Astrocyte of the cerebellum (primary cell): ENCODE results near the gene ACSL1.

Experiments used
- DNase-seq: peaks from one replicate; pipeline ENCODE4 v3.0.0-alpha.2; 2011; ENCODE audit warnings: low read depth
- H3K4me3 ChIP-seq: 2 replicates; pipeline ENCODE4 v1.5.1; 2011; ENCODE audit warnings: mild to moderate bottlenecking, low read depth, low read length, moderate library complexity
- CTCF ChIP-seq: IDR thresholded peaks from 2 replicates; pipeline ENCODE4 v1.5.1; 2012; ENCODE audit warnings: low read length, low read depth, moderate library complexity, mild to moderate bottlenecking; ENCODE audit errors: missing control alignments
- in situ Hi-C: cut with HindIII; loops from 2 replicates; pipeline ENCODE4 v1.10.0; 2017; ENCODE audit warnings: low sequenced_read_pairs

Gene ACSL1

GRCh38 chr4:184815046-184815877 is 10.5 kb downstream of the ACSL1 start:
- no peak for DNase-seq
- H3K4me3 ChIP-seq = no peak overlapping the region

DNA sequence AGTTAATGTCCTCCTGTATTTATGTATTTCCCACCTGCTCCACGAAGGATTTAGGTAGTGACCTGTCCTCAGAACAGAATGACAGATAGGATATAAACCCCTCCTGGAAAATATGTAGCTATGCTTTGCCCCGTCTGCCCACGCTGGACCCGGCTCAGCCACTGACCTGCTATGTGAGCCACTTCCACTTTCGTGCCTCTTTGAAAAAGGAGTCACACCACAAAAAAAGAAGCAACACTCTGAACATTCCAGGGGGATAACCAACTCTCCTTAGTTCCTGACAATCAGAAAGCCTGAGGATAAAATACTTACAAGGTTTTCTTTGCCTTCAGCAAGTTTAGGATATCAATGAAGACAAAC is 11.1 kb downstream of the ACSL1 start:
- no peak overlapping the region for H3K4me3 ChIP-seq
- no peak for TF ChIP-seq CTCF

More at GRCh38 chr4:184815046-184815877, 10.5 kb downstream of the ACSL1 start:
- TF ChIP-seq CTCF = no peak
- in situ Hi-C loops = no loop called here

DNA sequence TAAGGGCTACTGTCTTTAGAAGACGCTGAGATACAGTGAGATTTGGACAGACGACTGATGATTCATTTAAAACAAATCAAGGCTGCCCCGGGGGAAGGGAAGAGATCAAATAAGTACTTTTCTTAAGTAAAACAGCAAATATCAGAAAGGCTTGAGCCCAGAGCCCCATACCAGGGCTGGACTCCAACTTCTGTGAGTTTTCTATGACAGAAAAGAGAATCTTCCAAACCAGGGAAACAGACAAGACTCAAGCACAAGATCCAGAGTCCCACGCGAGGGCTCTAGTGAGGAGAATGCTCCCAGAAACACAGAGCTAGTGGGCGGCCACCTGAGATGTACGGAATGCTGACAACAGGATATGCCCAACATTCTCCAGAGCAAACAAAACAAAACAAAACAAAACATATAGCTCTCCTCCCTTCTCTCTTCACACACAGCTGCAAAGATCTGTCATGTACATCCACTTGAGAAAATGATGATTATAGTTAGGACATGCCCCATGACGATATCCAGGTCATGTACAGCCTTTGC is 13.1 kb downstream of the ACSL1 start:
- in situ Hi-C loops = no loop called here
- H3K4me3 ChIP-seq = no peak overlapping the region
- DNase-seq = no peak
- no peak for TF ChIP-seq CTCF

More for the DNA sequence above, 11.1 kb downstream of the ACSL1 start:
- in situ Hi-C loops = no loop called here
- no peak for DNase-seq

GRCh38 chr4:184812199-184812542 is 13.6 kb downstream of the ACSL1 start:
- no peak for DNase-seq
- no peak for TF ChIP-seq CTCF
- H3K4me3 ChIP-seq = no peak overlapping the region
- in situ Hi-C loops = no loop called here

- DNase-seq = no peak
- no peak for TF ChIP-seq CTCF
- in situ Hi-C loops = no loop called here
- H3K4me3 ChIP-seq = no peak overlapping the region
These were observed 14.1 kb downstream of the ACSL1 start for GRCh38 chr4:184811526-184812198.

DNA sequence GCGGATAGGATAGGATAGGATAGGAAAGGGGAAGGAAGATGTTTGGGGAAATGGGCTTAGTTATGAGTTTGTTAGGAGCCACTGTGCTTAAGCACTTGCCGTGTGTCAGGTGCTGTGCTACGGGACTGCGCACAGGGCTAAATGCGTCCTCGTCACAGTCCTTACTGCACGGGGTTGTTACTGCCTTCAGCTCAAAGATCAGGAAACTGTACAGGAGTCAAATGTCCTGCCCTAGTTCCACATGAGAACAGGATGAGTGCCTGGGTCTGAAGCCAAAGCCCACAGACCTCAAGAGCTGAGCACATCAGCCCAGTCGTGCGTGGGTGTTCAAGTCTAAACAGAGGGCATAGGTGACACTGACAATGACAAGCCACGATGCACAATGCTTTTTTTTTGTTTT is 15.0 kb downstream of the ACSL1 start:
- H3K4me3 ChIP-seq = no peak overlapping the region
- no peak for DNase-seq
- no peak for TF ChIP-seq CTCF
- in situ Hi-C loops = no loop called here
